Mesenchymal stem cell (in vitro differentiated cells and primary cell): Measurements from ENCODE around the gene RHBDD1.

Experiments
- DNase-seq: peaks from one replicate; pipeline ENCODE4 v3.0.0-alpha.2; 2013
- H2AFZ ChIP-seq: one replicate; pipeline ENCODE4 v1.6.1; 2013; ENCODE audit warnings: low read depth, mild to moderate bottlenecking, control low read depth, inconsistent platforms, low read length, moderate library complexity
- H2AK5ac ChIP-seq: 2 replicates; pipeline ENCODE4 v1.6.1; 2013; ENCODE audit warnings: low read length, moderate library complexity, mild to moderate bottlenecking, inconsistent platforms; ENCODE audit not compliant: severe bottlenecking
- H2BK120ac ChIP-seq: one replicate; pipeline ENCODE4 v1.6.1; 2013; ENCODE audit warnings: low read depth, mild to moderate bottlenecking, inconsistent platforms, low read length, moderate library complexity
- H2BK12ac ChIP-seq, 2 experiments: one replicate each; pipeline ENCODE4 v1.6.1; 2013; ENCODE audit warnings: inconsistent platforms in 2 of 2, low read length in 2 of 2, mild to moderate bottlenecking in 2 of 2, moderate library complexity in 2 of 2, control low read depth in 1 of 2
- H2BK15ac ChIP-seq: one replicate; pipeline ENCODE4 v1.6.1; 2013; ENCODE audit warnings: mild to moderate bottlenecking, low read depth, inconsistent platforms; ENCODE audit not compliant: poor library complexity, severe bottlenecking
- H2BK5ac ChIP-seq: 2 replicates; pipeline ENCODE4 v1.6.1; 2013; ENCODE audit warnings: low read depth, mild to moderate bottlenecking, low read length, control low read depth, inconsistent platforms; ENCODE audit not compliant: poor library complexity, severe bottlenecking
- H3K14ac ChIP-seq, 2 experiments: one replicate each; pipeline ENCODE4 v1.6.1; 2013; ENCODE audit warnings: inconsistent platforms in 2 of 2, low read length in 2 of 2, control low read depth in 1 of 2, mild to moderate bottlenecking in 1 of 2, moderate library complexity in 1 of 2
- H3K18ac ChIP-seq, 2 experiments: one replicate each; pipeline ENCODE4 v1.6.1; 2013; ENCODE audit warnings: inconsistent platforms in 2 of 2, low read length in 2 of 2, control low read depth in 1 of 2, low read depth in 1 of 2, mild to moderate bottlenecking in 1 of 2
- H3K23ac ChIP-seq, 2 experiments: one replicate each; pipeline ENCODE4 v1.6.1; 2013; ENCODE audit warnings: inconsistent platforms in 2 of 2, low read length in 2 of 2, mild to moderate bottlenecking in 2 of 2, moderate library complexity in 2 of 2, control low read depth in 1 of 2
- H3K27ac ChIP-seq: 2 replicates; pipeline ENCODE4 v1.5.1; 2013; ENCODE audit warnings: mild to moderate bottlenecking, moderate library complexity, low read length, control low read depth, inconsistent platforms; ENCODE audit not compliant: poor library complexity, severe bottlenecking
- H3K27me3 ChIP-seq, 2 experiments: 2 replicates each; pipeline versions ENCODE4 v1.6.1 to v1.7.0; 2013; ENCODE audit warnings: low read length in 2 of 2, mild to moderate bottlenecking in 2 of 2, moderate library complexity in 2 of 2, control low read depth in 1 of 2, inconsistent platforms in 1 of 2; ENCODE audit not compliant: control insufficient read depth in 1 of 2, insufficient read depth in 1 of 2
- H3K36me3 ChIP-seq, 2 experiments: 2 replicates each; pipeline versions ENCODE4 v1.6.1 to v1.7.0; 2013; ENCODE audit warnings: low read length in 2 of 2, control low read depth in 1 of 2, inconsistent platforms in 1 of 2, low read depth in 1 of 2, mild to moderate bottlenecking in 1 of 2; ENCODE audit not compliant: insufficient read depth in 2 of 2, control insufficient read depth in 1 of 2
- H3K4ac ChIP-seq, 2 experiments: one replicate each; pipeline ENCODE4 v1.6.1; 2013; ENCODE audit warnings: inconsistent platforms in 2 of 2, low read length in 2 of 2, mild to moderate bottlenecking in 2 of 2, moderate library complexity in 2 of 2, control low read depth in 1 of 2, low read depth in 1 of 2
- H3K4me1 ChIP-seq: 2 replicates; pipeline ENCODE4 v1.6.1; 2013; ENCODE audit warnings: low read depth, low read length, control low read depth; ENCODE audit not compliant: control insufficient read depth, insufficient read depth
- H3K4me2 ChIP-seq: 2 replicates; pipeline ENCODE4 v1.6.1; 2013; ENCODE audit warnings: low read length, mild to moderate bottlenecking, inconsistent platforms; ENCODE audit not compliant: poor library complexity, severe bottlenecking
- H3K4me3 ChIP-seq, 2 experiments: 2 replicates each; pipeline versions ENCODE4 v1.5.1 to v1.7.0; 2013; ENCODE audit warnings: low read length in 2 of 2, mild to moderate bottlenecking in 2 of 2, control low read depth in 1 of 2, low read depth in 1 of 2; ENCODE audit not compliant: insufficient read depth in 1 of 2
- H3K79me1 ChIP-seq: replicated peaks from 2 replicates; pipeline ENCODE4 v1.6.1; 2013; ENCODE audit warnings: mild to moderate bottlenecking, control low read depth, low read length, inconsistent platforms; ENCODE audit not compliant: poor library complexity, severe bottlenecking
- H3K9ac ChIP-seq: 2 replicates; pipeline ENCODE4 v1.7.0; 2013; ENCODE audit warnings: mild to moderate bottlenecking, low read length, moderate library complexity
- H3K9me3 ChIP-seq: 2 replicates; pipeline ENCODE4 v1.7.0; 2013; ENCODE audit warnings: mild to moderate bottlenecking, low read length; ENCODE audit not compliant: control insufficient read depth
- H4K8ac ChIP-seq: one replicate; pipeline ENCODE4 v1.6.1; 2013; ENCODE audit warnings: inconsistent platforms, mild to moderate bottlenecking, low read length, moderate library complexity
- H4K91ac ChIP-seq: one replicate; pipeline ENCODE4 v1.6.1; 2013; ENCODE audit warnings: mild to moderate bottlenecking, low read length, inconsistent platforms
- WGBS: methylation state at CpG from one replicate; pipeline ENCODE4 v1.1.7; 2013; ENCODE audit warnings: mixed read lengths; 5-methylcytosine and 5-hydroxymethylcytosine counted together

Gene RHBDD1

GRCh38 chr2:226973816-226974215 is 138.0 kb downstream of the RHBDD1 start:
- Histone ChIP-seq H3K27me3 (no peaks in the 10 kb centered on the region), H2BK5ac (no peak overlapping the region), H2BK12ac (no peak overlapping the region), H4K8ac (no peak overlapping the region), H3K9ac (no peak overlapping the region), H3K4me1 (no peaks in the 10 kb centered on the region), H3K79me1 (peaks cover 5% of the 10 kb centered on the region), H2AFZ (no peak overlapping the region), H2AK5ac (no peak overlapping the region), H3K9me3 (no peaks in the 10 kb centered on the region), H2BK120ac (no peak overlapping the region), H3K14ac (no peak overlapping the region), H3K27ac (no peak overlapping the region), H3K18ac (no peak overlapping the region), H2BK15ac (no peak overlapping the region), H3K4me3 (no peak overlapping the region), H3K4ac (no peak overlapping the region), H4K91ac (no peak overlapping the region), H3K4me2 (no peak overlapping the region), H3K23ac (no peak overlapping the region), H3K36me3 (peaks cover 0 to 3% of the 10 kb centered on the region in 2 experiments)
- no peak for DNase-seq
- 88% methylated on average over 9 of the region's 10 CpGs for WGBS

GRCh38 chr2:226977775-226978190 is 141.9 kb downstream of the RHBDD1 start:
- peaks cover 2% of the 10 kb centered on the region for H3K79me1 ChIP-seq
- no peak overlapping the region for H3K23ac ChIP-seq
- H3K9me3 ChIP-seq: no peaks in the 10 kb centered on the region
- H3K18ac ChIP-seq: no peak overlapping the region
- peaks cover 0 to 6% of the 10 kb centered on the region in 2 experiments for H3K36me3 ChIP-seq
- no peak overlapping the region for H2BK5ac ChIP-seq
- H2BK120ac ChIP-seq: no peak overlapping the region
- H3K27me3 ChIP-seq: no peaks in the 10 kb centered on the region
- 63% methylated on average over 1 of the region's 2 CpGs for WGBS
- no peak overlapping the region for H3K27ac ChIP-seq
- no peak overlapping the region for H4K8ac ChIP-seq
- H2AFZ ChIP-seq: no peak overlapping the region
- DNase-seq: peak; percentile 61
- no peaks in the 10 kb centered on the region for H3K4me1 ChIP-seq
- no peak overlapping the region for H3K4me3 ChIP-seq
- H2BK15ac ChIP-seq: no peak overlapping the region
- H3K14ac ChIP-seq: no peak overlapping the region
- H3K4ac ChIP-seq: no peak overlapping the region
- H2BK12ac ChIP-seq: no peak overlapping the region
- no peak overlapping the region for H3K4me2 ChIP-seq
- H4K91ac ChIP-seq: no peak overlapping the region
- H2AK5ac ChIP-seq: no peak overlapping the region
- no peak overlapping the region for H3K9ac ChIP-seq

GRCh38 chr2:226978300-226978699 is 142.4 kb downstream of the RHBDD1 start:
- 94% methylated on average over 7 of the region's 7 CpGs for WGBS
- Histone ChIP-seq H3K9ac (no peak overlapping the region), H4K91ac (no peak overlapping the region), H2BK12ac (no peak overlapping the region), H2AFZ (peak overlapping the region; percentile 33), H3K27ac (no peak overlapping the region), H3K14ac (no peak overlapping the region), H3K4me3 (no peak overlapping the region), H2BK120ac (no peak overlapping the region), H2BK15ac (no peak overlapping the region), H3K23ac (no peak overlapping the region), H3K4me1 (no peaks in the 10 kb centered on the region), H3K4ac (no peak overlapping the region), H3K18ac (no peak overlapping the region), H3K4me2 (no peak overlapping the region), H3K27me3 (no peaks in the 10 kb centered on the region), H4K8ac (no peak overlapping the region), H2AK5ac (no peak overlapping the region), H2BK5ac (no peak overlapping the region), H3K79me1 (peaks cover 2% of the 10 kb centered on the region), H3K9me3 (no peaks in the 10 kb centered on the region), H3K36me3 (peaks cover 0 to 6% of the 10 kb centered on the region in 2 experiments)
- no peak for DNase-seq

- H3K9ac ChIP-seq: no peak overlapping the region
- 95% methylated on average over 4 of the region's 4 CpGs for WGBS
- H3K27ac ChIP-seq: no peak overlapping the region
- H3K79me1 ChIP-seq: peaks cover 4% of the 10 kb centered on the region
- H4K8ac ChIP-seq: no peak overlapping the region
- no peak overlapping the region for H2AFZ ChIP-seq
- H3K4me2 ChIP-seq: no peak overlapping the region
- no peak for DNase-seq
- no peak overlapping the region for H2BK120ac ChIP-seq
- H3K36me3 ChIP-seq: peaks cover 0 to 6% of the 10 kb centered on the region in 2 experiments
- no peaks in the 10 kb centered on the region for H3K27me3 ChIP-seq
- H3K4me1 ChIP-seq: no peaks in the 10 kb centered on the region
- no peak overlapping the region for H3K18ac ChIP-seq
- no peak overlapping the region for H2BK12ac ChIP-seq
- no peak overlapping the region for H2AK5ac ChIP-seq
- no peaks in the 10 kb centered on the region for H3K9me3 ChIP-seq
- H3K23ac ChIP-seq: no peak overlapping the region
- no peak overlapping the region for H2BK15ac ChIP-seq
- no peak overlapping the region for H4K91ac ChIP-seq
- no peak overlapping the region for H3K4me3 ChIP-seq
- no peak overlapping the region for H3K14ac ChIP-seq
- no peak overlapping the region for H3K4ac ChIP-seq
- no peak overlapping the region for H2BK5ac ChIP-seq
Observed at GRCh38 chr2:226979004-226979403, 143.2 kb downstream of the RHBDD1 start.
